ENCODE measurements around the gene MAPK8IP3. TPM values are rescaled to one million over a fixed set of nuclear protein-coding genes. Genes with fewer than 3 reads are reported as not detected.
A peak's percentile ranks its signal among the peaks of the same experiment; 100 is the strongest.

Gene MAPK8IP3
- total RNA-seq, 1 experiment from 2014 or later, result 7.1 TPM

DNA sequence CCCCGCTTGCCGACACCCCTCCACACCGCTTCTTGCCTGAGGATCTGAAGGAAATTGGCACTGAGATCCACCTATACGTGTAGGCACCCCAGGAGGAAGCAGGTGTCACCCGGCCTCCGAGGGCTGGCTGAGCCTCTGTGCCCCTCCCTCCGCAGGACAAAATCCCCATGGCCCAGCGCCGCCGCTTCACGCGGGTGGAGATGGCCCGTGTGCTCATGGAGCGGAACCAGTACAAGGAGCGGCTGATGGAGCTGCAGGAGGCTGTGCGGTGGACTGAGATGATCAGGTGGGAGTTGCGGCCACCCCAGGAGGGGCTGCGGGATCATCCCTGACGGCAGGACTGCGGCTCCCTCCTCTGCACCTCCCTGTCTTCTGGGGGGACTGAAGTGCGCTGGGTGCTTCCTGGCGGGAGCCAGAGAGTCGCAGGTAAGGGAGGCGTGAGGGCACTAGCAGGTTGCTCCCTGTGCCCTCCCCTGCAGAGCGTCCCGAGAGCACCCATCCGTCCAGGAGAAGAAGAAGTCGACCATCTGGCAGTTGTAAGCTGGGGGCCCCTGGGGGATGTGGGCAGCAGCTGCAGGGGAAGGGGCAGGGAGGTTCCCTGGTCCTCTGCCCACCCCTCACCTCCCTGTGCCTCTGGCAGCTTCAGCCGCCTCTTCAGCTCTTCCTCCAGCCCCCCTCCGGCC, 56.3 kb downstream of the MAPK8IP3 start:
- no peak for DNase-seq (ENCODE audit: low read depth)

DNA sequence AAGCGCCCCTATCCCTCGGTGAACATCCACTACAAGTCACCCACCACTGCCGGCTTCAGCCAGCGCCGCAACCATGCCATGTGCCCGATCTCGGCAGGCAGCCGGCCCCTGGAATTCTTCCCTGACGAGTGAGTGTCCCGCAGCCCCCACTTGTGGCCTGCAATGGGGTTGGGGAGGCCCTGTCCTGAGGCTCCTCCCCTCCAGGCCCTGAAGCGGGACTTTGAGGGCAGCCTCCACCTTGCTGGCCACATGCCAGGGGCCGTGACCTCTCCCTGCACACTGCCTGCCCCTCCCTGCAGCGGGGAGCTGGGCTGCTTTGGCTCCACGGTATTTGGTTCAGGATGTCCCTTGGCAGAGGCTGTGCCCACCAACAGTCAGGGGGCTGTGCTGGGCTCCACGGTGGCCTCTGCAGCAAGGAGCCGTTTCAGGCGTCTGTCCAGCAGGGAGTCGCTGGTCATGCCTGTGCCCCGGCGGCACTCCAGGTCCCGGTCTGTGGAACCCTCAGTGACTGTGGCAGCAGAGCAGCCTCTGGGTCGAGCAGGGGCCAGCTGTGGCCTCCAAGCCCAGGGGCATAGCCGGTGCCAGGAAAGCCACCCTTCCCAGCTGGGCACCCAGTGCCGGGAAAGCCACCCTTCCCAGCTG, 57.0 kb downstream of the MAPK8IP3 start:
- DNase-seq (ENCODE audit: low read depth), result no peak

DNA sequence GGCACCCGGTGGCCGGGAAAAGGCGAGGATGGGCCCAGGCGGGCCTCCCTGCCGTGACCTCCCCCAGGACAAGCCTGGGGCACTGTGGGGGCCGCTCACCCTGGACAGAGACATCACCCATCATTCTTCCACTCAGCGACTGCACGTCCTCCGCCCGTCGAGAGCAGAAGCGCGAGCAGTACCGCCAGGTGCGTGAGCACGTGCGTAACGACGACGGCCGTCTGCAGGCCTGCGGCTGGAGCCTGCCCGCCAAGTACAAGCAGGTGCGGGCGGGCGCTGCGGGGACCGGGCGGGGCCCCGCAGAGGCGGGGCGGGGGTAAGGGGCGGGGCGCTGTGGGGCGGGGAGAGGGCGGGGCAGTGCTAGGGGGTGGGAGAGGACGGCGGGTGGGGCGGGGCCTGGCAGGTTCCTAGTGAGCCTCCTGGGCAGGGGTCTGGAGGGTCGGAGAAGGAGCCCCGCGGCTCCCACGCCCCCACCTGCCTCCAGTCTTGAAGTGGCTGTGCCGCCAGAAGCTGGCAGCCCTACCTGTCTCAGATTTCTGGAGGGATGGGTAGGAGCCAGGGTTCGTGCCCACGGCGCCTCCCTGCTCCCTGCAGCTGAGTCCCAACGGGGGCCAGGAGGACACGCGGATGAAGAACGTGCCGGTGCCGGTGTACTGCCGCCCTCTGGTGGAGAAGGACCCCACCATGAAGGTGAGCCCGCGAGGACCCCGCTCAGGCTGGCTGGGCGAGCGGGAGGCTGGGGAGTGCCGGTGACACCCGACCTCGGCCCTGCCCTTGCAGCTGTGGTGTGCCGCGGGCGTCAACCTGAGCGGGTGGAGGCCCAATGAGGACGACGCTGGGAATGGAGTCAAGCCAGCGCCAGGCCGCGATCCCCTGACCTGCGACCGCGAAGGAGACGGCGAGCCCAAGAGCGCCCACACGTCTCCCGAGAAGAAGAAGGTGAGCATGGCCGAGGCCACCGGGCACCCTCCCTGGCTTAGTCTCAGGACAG, 57.8 kb downstream of the MAPK8IP3 start:
- no peak for DNase-seq (ENCODE audit: low read depth)

DNA sequence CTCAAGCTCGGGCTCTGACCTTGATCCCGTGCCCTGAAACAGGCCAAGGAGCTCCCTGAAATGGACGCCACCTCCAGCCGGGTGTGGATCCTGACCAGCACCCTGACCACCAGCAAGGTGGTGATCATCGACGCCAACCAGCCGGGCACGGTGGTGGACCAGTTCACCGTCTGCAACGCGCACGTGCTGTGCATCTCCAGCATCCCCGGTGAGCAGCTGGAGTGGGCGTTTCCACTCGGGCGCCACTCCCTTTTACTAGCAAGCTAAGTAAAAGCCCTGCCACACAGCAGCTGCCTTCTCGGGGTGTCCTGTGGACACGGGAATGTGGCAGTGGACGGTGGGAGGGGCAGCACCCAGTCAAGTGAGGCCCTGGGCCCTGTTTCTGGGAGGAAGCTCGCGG, 59.0 kb downstream of the MAPK8IP3 start:
- DNase-seq (ENCODE audit: low read depth), result no peak

DNA sequence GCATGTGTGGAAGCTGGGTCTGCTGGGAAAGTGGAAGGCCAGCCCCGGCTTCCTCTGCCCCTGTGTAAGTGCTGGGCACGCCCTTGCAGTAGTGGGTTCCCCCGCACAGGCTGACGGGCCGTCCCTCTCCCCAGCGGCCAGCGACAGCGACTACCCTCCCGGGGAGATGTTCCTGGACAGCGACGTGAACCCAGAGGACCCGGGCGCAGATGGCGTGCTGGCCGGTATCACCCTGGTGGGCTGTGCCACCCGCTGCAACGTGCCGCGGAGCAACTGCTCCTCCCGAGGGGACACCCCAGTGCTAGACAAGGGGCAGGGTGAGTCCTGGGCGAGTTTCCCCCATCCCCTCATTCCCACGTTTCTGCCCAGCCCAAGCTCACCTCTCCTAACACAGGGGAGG, 59.8 kb downstream of the MAPK8IP3 start:
- DNase-seq (ENCODE audit: low read depth), result no peak

DNA sequence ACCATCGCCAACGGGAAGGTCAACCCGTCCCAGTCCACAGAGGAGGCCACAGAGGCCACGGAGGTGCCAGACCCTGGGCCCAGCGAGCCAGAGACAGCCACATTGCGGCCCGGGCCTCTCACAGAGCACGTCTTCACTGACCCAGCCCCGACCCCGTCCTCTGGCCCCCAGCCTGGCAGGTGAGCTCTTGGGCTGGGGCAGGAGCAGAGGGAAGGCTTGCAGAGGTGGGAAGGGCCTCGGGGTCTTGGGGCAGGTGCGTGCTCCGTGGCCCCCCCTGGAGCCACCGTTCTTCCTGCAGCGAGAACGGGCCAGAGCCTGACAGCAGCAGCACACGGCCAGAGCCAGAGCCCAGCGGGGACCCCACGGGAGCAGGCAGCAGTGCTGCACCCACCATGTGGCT, 60.2 kb downstream of the MAPK8IP3 start:
- no peak for DNase-seq (ENCODE audit: low read depth)

DNA sequence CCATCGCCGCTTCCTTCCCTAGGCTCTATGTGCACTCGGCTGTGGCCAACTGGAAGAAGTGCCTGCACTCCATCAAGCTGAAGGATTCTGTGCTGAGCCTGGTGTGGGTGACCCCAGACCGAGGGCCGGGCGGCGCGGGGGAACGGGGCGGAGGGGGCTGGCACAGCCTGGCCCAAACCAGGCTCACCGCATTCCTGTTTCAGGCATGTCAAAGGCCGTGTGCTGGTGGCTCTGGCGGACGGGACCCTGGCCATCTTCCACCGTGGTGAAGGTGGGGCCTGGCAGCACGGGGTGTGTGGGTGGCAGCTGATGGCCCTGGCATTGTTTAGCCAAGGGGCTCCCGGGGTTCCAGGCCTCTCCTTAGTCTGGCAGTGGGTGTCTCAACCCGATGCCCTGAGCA, 60.7 kb downstream of the MAPK8IP3 start:
- no peak for DNase-seq (ENCODE audit: low read depth)

DNA sequence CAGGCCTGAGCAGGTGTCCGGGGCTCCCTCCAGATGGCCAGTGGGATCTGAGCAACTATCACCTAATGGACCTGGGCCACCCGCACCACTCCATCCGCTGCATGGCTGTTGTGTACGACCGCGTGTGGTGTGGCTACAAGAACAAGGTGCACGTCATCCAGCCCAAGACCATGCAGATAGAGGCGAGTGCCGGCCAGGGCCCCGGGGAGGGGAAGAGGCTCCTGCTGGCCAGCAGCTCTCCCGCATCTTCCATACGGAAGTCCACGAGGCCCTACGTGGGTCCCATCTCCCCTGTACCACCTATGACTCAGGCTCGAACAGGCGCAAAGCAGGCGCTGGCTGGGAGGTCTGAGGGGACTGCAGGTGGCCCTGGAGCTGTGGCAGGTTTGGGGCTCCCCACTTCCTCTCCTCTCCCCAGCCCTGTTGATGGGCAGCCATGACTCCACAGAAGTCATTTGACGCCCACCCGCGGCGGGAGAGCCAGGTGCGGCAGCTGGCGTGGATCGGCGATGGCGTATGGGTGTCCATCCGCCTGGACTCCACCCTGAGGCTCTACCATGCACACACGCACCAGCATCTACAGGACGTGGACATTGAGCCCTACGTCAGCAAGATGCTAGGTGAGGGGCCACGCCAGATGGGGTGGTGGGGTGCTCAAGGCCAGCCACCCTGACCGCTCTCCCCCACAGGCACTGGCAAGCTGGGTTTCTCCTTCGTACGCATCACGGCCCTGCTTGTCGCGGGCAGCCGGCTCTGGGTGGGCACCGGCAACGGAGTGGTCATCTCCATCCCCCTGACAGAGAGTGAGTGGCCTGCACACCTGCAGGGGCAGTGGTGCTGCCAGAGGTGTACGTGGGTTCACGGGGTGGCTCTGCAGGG, 61.4 kb downstream of the MAPK8IP3 start:
- no peak for DNase-seq (ENCODE audit: low read depth)

DNA sequence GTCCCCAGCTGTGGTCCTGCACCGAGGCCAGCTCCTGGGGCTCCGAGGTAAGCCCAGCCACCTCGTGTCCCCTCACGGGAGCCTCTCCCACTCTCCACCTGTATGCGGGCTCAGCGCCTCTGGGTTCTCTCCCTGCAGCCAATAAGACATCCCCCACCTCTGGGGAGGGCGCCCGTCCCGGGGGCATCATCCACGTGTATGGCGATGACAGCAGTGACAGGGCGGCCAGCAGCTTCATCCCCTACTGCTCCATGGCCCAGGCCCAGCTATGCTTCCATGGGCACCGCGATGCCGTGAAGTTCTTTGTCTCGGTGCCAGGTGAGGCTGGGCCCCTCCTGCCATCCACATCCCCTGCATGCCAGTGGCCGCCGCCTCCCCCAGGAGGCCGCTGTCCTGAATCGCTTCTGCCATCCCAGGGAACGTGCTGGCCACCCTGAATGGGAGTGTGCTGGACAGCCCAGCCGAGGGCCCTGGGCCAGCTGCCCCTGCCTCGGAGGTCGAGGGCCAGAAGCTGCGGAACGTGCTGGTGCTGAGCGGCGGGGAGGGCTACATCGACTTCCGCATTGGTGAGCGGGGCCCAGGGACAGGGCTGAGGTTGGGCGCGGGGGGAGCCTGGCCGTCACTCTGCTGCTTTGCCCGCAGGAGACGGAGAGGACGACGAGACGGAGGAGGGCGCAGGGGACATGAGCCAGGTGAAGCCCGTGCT, 62.2 kb downstream of the MAPK8IP3 start:
- DNase-seq (ENCODE audit: low read depth), result no peak

DNA sequence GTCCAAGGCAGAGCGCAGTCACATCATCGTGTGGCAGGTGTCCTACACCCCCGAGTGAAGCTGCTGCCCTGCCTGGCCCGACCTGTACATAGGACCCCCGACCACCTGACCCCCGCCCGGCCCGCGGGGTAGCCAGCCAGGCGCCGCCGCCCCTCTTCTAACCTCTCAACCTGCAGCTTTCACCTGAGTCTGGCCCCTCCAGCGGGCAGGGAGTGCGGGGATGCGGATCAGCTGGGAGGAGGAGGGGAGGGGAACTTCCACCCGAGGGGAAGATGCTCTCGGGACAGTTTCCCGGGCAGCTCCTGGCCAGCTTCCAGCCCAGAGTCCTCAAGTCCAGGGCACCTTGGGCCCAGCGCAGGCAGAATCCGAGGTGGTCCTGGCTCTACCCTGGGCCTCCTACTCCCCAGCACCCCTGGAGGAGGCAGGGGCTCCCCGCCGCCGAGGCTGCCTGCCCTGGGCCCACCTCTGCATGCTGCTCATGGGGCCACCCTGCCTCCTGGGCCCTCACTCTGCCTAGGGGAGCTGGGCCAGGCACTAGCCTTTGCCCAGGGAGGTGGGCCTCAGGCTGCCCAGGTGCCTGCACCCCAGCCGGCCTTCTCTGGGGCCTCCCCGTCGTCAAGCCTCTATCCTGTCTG, 62.9 kb downstream of the MAPK8IP3 start:
- no peak for DNase-seq (ENCODE audit: low read depth)

DNA sequence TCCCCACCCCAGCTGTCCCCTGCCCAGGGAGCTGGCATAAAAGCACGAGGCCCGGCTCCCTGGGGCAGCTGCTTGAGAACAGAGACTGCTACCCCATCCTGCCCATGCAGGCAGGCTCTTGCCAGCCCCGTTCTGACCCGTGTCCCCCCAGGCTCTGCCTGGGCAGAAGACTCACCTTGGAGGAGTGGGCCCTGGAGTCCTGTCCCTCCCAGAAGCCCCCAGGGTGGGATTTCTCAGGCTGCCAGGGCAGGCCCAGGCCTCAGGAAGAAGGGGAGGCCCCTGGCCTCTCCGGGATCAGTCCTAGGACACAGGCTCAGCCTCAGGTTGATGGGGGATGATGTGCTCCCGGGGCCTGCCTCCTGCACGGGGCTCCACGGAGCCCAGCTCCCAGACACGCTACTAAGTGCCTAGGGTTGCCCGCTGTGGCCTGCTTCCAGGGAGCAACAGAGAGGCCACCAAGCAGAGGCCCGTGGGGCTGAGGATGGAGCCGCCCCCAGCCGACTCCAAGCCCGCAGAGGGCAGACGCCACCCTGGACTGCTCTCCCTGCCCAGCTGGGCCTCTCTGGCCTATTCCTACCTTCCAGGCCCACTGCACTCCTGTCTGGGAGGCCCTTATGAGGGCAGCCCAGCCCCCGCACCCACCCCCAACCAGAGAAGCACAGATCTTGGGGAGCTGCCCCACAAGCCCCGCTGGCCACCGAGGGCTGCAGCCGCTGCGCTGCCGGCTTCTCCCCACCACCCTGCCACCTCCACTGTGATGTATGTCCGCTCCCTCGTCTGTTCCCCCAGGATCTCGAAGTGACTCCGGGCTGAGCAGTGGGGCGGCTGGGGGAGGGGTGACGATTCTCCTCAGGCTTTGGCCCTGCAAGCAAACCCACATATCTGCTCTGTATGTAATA, 63.7 kb downstream of the MAPK8IP3 start:
- no peak for DNase-seq (ENCODE audit: low read depth)

DNA sequence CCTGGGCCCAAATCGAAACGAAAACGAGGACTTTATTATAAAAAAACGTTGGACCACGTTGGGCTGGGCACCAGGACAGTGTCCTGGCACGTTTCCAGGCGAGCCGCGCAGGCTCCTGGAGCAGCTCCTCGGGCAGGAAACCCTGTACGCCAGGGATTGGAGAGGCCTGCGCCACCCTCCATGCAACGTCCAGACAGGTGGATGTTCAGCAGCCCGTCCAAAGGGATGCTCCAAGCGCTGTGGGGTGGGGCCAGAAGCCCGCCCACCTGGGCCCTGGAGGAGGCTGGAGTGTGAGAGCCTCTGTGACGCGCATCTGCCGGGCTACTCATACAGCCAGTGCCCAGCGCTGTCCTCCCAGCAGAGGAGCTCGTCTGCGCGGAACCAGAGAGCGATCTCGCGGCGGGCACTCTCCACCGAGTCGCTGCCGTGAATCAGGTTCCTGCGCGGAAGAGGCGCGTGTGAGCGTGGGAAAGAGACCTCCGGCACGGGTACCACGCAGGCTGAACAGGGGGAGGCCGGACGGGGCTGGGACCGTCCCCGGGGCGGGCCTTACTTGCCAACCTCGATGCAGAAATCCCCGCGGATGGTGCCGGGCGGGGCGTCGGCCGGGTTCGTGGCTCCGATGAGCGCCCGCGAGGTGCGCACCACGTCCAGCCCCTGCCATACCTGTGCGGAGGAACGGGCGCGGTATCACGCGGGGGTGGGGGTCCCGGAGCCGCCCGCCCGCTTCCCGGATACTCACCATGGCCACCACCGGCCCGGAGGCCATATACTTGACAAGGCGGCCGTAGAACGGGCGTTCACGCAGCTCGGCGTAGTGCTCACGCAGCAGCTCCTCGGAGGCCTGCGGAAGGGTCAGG, 64.6 kb downstream of the MAPK8IP3 start:
- DNase-seq (ENCODE audit: low read depth), result no peak

DNA sequence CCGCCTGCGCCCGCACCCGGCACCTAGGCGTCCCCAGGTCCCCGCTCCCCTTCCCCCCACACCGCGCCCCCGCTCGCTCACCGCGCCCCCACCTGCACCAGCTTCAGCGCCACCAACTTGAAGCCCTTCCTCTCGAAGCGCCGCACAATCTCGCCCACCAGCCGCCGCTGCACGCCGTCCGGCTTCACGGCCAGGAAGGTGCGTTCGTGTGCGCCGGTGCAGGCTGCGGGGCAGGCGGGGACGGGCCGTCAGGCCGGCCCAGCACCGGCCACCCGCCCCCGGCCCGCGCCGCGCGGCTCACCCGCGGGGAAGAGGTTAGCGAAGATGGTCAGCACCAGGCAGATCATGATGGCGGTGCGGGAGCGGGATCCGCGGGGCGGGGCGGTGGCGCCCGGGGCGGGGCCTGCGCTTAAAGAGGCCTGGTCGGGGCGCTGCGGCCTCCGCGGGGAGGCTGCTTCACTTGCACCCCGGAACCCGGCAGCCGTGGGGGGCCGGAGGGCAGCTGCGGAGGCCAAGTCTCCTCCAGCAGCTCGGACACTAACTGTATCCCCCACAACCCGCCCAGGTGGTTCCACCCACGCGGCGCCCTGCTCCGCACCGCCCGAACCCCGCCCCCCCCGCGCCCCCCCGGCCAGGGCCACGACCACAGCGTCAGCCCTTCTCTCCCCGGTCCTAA, 65.3 kb downstream of the MAPK8IP3 start, which contains the start of gene NME3:
TSS of gene NME3 (minus strand) at position 356 of the 676 bp plus-strand sequence. CDS start at position 347, 9 bp downstream.
- DNase-seq (ENCODE audit: low read depth), result no peak

DNA sequence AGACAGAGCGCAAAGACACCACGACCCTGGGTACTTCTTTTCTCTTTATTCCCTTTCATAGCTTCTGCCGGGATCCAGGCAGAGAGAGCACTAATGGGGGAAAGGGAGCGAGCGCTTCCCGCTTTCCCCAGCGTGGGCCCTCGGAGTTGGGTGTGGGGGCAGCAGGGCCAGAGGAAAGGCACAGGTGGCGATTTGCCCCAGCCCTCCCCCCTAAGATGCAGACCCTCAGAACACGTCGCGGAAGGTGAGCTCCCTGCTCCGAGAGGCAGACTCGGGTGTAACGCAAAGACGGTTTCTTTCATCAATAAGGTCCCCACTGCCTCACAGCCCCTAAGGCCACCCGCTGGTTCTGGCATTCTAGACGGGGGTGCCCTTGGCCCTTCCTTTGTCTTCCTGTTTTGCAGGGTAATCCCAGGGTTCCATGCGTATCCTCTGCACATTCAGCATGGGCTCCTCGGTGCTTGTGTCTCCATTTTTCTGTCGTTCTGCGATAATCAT, 65.9 kb downstream of the MAPK8IP3 start:
- no peak for DNase-seq (ENCODE audit: low read depth)

DNA sequence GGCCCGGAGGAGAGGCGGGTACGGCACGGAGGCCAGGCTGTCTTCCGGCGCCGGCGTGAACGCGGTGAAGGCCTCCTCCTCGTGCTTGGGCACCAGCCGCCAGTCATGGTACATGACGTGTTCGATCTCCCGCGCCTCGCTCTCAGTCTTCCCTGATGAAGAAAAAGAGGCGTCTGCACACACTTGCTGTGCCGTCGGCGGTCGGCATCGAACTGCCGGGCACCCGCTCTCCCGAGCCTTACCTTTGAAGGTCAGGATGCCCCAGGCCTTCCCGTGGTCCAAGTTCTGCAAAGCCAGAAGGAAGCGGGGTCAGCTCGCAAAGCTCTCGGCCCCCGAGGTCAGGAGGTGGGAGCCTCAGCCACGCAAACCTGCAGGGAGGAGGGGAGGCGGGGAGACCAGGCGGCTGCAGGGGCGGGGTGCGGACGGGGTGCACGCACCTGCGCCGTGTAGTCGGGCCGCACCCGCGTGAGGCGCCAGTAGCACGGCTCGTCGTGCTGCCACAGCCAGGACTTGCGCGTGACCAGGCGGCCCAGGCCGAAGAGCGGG, 66.4 kb downstream of the MAPK8IP3 start, which contains the start of gene EME2:
TSS of gene EME2 (plus strand) at position 449 of the 546 bp plus-strand sequence. CDS start 418 bp downstream, outside the sequence.
- no peak for DNase-seq (ENCODE audit: low read depth)

DNA sequence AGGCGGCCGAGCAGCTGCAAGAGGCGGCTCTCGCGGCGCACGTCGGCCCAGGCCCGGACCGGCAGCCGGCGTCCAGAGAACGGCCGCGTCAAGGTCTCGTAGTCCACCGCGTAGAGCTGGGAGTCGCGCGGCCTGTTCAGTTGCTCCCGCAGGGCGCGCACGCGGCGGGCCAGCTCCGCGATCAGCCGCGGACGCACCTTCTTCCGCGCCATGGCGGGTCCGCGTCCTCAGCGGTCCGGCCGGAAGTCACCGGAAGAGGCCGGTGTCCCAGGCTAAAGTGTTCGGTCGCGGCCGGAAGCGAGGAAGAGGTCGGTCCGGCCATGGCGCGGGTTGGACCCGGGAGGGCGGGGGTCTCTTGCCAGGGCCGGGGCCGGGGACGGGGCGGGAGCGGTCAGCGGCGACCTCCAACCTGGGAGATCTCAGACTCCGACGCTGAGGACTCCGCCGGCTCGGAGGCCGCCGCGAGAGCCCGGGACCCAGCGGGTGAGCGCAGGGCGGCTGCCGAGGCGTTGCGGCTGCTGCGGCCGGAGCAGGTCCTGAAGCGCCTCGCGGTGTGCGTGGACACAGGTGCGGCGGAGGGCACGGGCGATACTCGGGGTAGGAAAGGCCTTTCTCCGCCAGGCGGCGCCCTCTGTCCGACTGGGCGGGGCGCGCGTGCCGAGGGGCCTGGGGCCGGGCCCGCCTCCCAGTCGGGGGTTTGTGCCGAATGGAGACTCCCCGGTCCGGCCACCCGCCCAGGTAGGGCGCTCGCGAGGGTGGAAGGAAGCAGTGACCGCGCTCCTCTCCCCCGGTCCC, 67.1 kb downstream of the MAPK8IP3 start, which contains the start of gene MRPS34:
TSS of gene MRPS34 (minus strand) at position 227 of the 795 bp plus-strand sequence. CDS start at position 212, 15 bp downstream.
- DNase-seq (ENCODE audit: low read depth), result peak; percentile 80
